GM12878 (cell line): ENCODE data around the gene HLA-DRA. TPM values are rescaled to one million over a fixed set of nuclear protein-coding genes. Genes with fewer than 3 reads are reported as not detected.

Experiments
- ATF3 ChIP-seq: IDR thresholded peaks from 2 replicates; pipeline ENCODE4 v1.6.1; 2011; ENCODE audit warnings: low read depth, mild to moderate bottlenecking, low read length, moderate library complexity, borderline replicate concordance; ENCODE audit errors: extremely low read depth
- ATF7 ChIP-seq: fragments of 450-650 bp; IDR thresholded peaks from 2 replicates; pipeline ENCODE4 v1.6.1; 2016; ENCODE audit warnings: low read depth, mild to moderate bottlenecking
- BMI1 ChIP-seq: fragments of 450-650 bp; IDR thresholded peaks from 2 replicates; pipeline ENCODE4 v1.6.1; 2016; ENCODE audit warnings: mild to moderate bottlenecking, moderate library complexity, borderline replicate concordance
- BRCA1 ChIP-seq: IDR thresholded peaks from 2 replicates; pipeline ENCODE4 v1.6.1; 2011; ENCODE audit warnings: low read depth, low read length, improper control_type of control experiment
- E4F1 ChIP-seq: fragments of 450-650 bp; IDR thresholded peaks from 2 replicates; pipeline ENCODE4 v1.6.1; 2018; ENCODE audit warnings: borderline replicate concordance, mild to moderate bottlenecking; ENCODE audit not compliant: partially characterized antibody
- MTA2 ChIP-seq: fragments of 450-650 bp; IDR thresholded peaks from 2 replicates; pipeline ENCODE4 v1.6.1; 2016; ENCODE audit warnings: low read depth, mild to moderate bottlenecking, moderate library complexity
- RAD51 ChIP-seq: fragments of 450-650 bp; IDR thresholded peaks from 2 replicates; pipeline ENCODE4 v1.6.1; 2016; ENCODE audit warnings: moderate library complexity, mild to moderate bottlenecking, inconsistent platforms
- TCF12 ChIP-seq: IDR thresholded peaks from 2 replicates; pipeline ENCODE4 v1.6.1; 2011; ENCODE audit warnings: low read depth, mild to moderate bottlenecking, low read length
- ZNF207 ChIP-seq: fragments of 450-650 bp; IDR thresholded peaks from 2 replicates; pipeline ENCODE4 v1.6.1; 2014; ENCODE audit warnings: antibody characterized with exemption, mild to moderate bottlenecking, borderline replicate concordance
- polyA plus RNA-seq, 11 experiments: library from polyadenylated mRNA; depleted of rRNA in 4 of 11; unstranded in 6 of 11; stranded (reverse) in 5 of 11; fragments of >200 nt; fragmentation: Nextera tagmentation in 4 of 11; fragmentation: Illumina TruSeq in 1 of 11; extraction: Ambion mirVana in 4 of 11; extraction: Trizol in 1 of 11; gene quantifications; 1 replicate in 1 of 11; 2 replicates in 10 of 11; pipeline versions ENCODE4 v1.2.1 to v1.2.3, GENCODE V29; 2011 to 2016; ENCODE audit warnings: inconsistent platforms in 2 of 11, missing spikeins in 2 of 11, low read depth in 1 of 11
- total RNA-seq, 4 experiments: library from RNA; depleted of rRNA in 3 of 4; stranded (reverse); fragments of >200 nt in 3 of 4; fragmentation: Illumina TruSeq in 1 of 4; extraction: Trizol in 1 of 4; gene quantifications; 2 replicates each; pipeline versions ENCODE4 v1.2.1 to v1.2.3, GENCODE V29; 2013 to 2021
- TF ChIP-seq, protein P1 (sequence below): IDR thresholded peaks from 2 replicates; pipeline ENCODE4 v1.6.1; 2012; ENCODE audit warnings: low read depth, low read length, improper control_type of control experiment
- TF ChIP-seq, protein P2 (sequence below): fragments of 450-650 bp; IDR thresholded peaks from 2 replicates; pipeline ENCODE4 v1.6.1; 2014; ENCODE audit warnings: mild to moderate bottlenecking

HLA-DRA gene
- total and polyA plus RNA-seq, 10 of the 15 experiments (the other 5 are each of a cell fraction or from before 2014, with no cell fraction given) = 2,040 to 7,093 (median 2,859) TPM

DNA sequence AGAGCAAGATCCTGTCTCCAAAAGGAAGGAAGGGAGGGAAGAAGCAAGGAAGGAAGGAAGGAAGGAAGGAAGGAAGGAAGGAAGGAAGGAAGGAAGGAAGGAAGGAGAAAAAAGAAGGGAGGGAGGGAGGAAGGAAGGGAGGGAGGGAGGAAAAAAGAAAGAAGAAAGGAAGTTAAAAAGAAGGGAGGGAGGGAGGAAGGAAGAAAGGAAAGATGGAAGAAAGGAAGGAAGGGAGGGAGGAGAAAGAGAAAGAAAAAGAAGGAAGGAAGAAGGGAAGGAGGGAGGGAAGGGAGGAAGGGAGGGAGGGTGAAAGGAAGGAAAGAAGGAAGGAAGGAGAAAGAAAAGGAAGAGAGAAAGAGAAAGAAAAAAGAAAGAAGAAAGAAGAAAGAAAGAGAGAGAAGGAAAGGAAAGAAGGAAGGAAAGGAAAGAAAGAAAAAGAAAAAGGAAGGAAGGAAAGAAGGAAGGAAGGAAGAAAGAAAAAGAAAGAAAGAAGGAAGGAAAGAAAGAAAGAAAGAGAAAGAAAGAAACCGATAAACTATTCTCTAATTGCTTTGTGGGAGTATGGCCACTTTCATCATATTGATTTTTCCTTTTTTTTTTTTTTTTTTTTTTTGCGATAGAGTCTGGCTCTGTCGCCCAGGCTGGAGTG lies 9.5 kb downstream of the HLA-DRA start (continued):
- TF ChIP-seq ZNF207 = no peak
- TF ChIP-seq, protein P1, sequence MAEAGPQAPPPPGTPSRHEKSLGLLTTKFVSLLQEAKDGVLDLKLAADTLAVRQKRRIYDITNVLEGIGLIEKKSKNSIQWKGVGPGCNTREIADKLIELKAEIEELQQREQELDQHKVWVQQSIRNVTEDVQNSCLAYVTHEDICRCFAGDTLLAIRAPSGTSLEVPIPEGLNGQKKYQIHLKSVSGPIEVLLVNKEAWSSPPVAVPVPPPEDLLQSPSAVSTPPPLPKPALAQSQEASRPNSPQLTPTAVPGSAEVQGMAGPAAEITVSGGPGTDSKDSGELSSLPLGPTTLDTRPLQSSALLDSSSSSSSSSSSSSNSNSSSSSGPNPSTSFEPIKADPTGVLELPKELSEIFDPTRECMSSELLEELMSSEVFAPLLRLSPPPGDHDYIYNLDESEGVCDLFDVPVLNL = no peak
- no peak for TF ChIP-seq TCF12
- TF ChIP-seq RAD51 = no peak
- no peak for TF ChIP-seq MTA2
- no peak for TF ChIP-seq BMI1
- TF ChIP-seq, protein P2, sequence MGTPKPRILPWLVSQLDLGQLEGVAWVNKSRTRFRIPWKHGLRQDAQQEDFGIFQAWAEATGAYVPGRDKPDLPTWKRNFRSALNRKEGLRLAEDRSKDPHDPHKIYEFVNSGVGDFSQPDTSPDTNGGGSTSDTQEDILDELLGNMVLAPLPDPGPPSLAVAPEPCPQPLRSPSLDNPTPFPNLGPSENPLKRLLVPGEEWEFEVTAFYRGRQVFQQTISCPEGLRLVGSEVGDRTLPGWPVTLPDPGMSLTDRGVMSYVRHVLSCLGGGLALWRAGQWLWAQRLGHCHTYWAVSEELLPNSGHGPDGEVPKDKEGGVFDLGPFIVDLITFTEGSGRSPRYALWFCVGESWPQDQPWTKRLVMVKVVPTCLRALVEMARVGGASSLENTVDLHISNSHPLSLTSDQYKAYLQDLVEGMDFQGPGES = no peak
- no peak for TF ChIP-seq E4F1
- TF ChIP-seq ATF3 = no peak
- TF ChIP-seq ATF7 = no peak
- no peak for TF ChIP-seq BRCA1
